ENCODE data around the gene GATAD1.

Gene GATAD1

GRCh38 chr7:92425311-92425947, 21.9 kb upstream of the GATAD1 start:
- TF ChIP-seq ZFX (IDR thresholded peaks at IDR 0.05) (no peak), CTCF (conservative IDR thresholded peaks at IDR 0.05) (no peak)
- H3K27ac ChIP-seq: no peak overlapping the region

GRCh38 chr7:92427193-92427592, 20.1 kb upstream of the GATAD1 start:
- TF ChIP-seq CTCF (conservative IDR thresholded peaks at IDR 0.05) (no peak), ZFX (IDR thresholded peaks at IDR 0.05) (no peak)

DNA sequence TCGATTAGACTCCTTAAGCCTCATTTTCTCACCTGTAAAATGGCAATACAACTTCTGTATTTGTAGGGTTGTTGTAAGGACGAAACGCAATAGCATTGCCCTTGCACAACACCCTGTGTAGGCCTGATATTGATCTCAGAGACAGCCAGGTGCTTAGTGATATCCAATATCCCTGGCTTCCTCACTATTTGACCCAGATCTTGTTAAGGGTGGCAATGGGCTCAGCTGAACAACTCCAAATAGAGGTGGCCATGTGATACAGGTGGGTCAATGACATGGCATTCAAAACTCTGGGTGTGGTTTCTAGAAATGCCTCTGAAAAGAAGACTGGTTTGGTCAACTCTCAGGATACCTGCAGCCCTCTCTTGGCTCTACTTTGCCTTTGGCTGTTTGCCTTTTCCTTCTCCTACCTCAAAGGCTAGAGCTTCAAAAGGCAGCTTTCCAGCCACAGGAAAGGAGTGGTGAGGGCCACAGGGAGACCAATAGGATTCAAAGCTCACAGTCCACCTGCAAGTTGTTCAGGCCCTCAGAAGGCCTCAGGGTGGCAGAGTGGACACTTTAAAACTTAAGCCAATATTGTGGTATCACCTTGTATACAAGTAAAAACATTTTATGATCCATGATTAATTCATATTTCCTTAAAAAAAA, 14.9 kb upstream of the GATAD1 start:
- TF ChIP-seq ZFX (IDR thresholded peaks at IDR 0.05): no peak
- no peak for TF ChIP-seq CTCF (conservative IDR thresholded peaks at IDR 0.05)
- H3K27ac ChIP-seq: no peak overlapping the region

More at GRCh38 chr7:92427193-92427592, 20.1 kb upstream of the GATAD1 start:
- no peak overlapping the region for H3K27ac ChIP-seq

GRCh38 chr7:92433019-92433418, 14.3 kb upstream of the GATAD1 start:
- H3K27ac ChIP-seq: no peak overlapping the region
- no peak for TF ChIP-seq ZFX (IDR thresholded peaks at IDR 0.05)
- no peak for TF ChIP-seq CTCF (conservative IDR thresholded peaks at IDR 0.05)

GRCh38 chr7:92435542-92435941, 11.7 kb upstream of the GATAD1 start:
- no peak for TF ChIP-seq CTCF (conservative IDR thresholded peaks at IDR 0.05)
- no peak for TF ChIP-seq ZFX (IDR thresholded peaks at IDR 0.05)
- no peak overlapping the region for H3K27ac ChIP-seq

GRCh38 chr7:92436612-92437445, 10.5 kb upstream of the GATAD1 start:
- no peak for TF ChIP-seq CTCF (conservative IDR thresholded peaks at IDR 0.05)
- no peak for TF ChIP-seq ZFX (IDR thresholded peaks at IDR 0.05)
- H3K27ac ChIP-seq: no peak overlapping the region
